Measurements from ENCODE around the gene TAT.

TAT gene

GRCh38 chr16:71524566-71525553 is 52.0 kb downstream of the TAT start:
- H3K27me3 ChIP-seq (replicated peaks; ENCODE audit: control insufficient read depth, insufficient read depth, low read length): no peaks in the 10 kb centered on the region; the same call in 1 of the 2 replicates
- H3K4me3 ChIP-seq (replicated peaks; ENCODE audit: low read depth, low read length): no peak overlapping the region
- DNase-seq (ENCODE audit: extremely low read depth, insufficient read length): no peak
- H3K36me3 ChIP-seq (ENCODE audit: control insufficient read depth, insufficient read depth, low read length): no peaks in the 10 kb centered on the region
- TF ChIP-seq, protein P1, sequence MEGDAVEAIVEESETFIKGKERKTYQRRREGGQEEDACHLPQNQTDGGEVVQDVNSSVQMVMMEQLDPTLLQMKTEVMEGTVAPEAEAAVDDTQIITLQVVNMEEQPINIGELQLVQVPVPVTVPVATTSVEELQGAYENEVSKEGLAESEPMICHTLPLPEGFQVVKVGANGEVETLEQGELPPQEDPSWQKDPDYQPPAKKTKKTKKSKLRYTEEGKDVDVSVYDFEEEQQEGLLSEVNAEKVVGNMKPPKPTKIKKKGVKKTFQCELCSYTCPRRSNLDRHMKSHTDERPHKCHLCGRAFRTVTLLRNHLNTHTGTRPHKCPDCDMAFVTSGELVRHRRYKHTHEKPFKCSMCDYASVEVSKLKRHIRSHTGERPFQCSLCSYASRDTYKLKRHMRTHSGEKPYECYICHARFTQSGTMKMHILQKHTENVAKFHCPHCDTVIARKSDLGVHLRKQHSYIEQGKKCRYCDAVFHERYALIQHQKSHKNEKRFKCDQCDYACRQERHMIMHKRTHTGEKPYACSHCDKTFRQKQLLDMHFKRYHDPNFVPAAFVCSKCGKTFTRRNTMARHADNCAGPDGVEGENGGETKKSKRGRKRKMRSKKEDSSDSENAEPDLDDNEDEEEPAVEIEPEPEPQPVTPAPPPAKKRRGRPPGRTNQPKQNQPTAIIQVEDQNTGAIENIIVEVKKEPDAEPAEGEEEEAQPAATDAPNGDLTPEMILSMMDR (IDR thresholded peaks at IDR 0.05; ENCODE audit: insufficient read depth, low read length, poor library complexity, severe bottlenecking): no peak

- DNase-seq (ENCODE audit: extremely low read depth, insufficient read length): no peak
- Histone ChIP-seq H3K36me3 (ENCODE audit: control insufficient read depth, insufficient read depth, low read length) (no peaks in the 10 kb centered on the region), H3K4me3 (replicated peaks; ENCODE audit: low read depth, low read length) (no peak overlapping the region), H3K27me3 (replicated peaks; ENCODE audit: control insufficient read depth, insufficient read depth, low read length) (no peaks in the 10 kb centered on the region; the same call in 1 of the 2 replicates)
- TF ChIP-seq, protein P1 (IDR thresholded peaks at IDR 0.05; ENCODE audit: insufficient read depth, low read length, poor library complexity, severe bottlenecking): no peak
Measured at GRCh38 chr16:71520550-71520949, 56.3 kb downstream of the TAT start.

Measured in GM06990 (cell line).